ENCODE data around the gene CLEC20A.

Gene CLEC20A

DNA sequence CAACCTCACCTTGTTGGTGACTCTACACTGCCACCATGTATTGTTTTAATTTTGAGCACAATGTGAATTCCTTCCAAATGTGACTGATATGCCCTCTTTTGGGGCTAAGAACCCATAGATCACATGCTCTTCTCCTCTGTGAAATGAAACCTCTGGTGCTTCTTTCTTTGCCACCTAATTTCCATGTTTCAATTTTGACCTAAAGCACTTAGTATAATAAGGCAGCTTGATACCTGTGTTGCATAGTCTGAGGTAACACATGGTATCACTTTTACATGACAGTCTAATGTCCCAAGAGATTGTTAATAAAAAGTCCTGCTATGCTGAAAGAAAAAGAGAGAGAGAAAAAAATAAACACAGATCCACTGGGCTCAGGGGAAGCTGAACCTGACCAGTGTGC is 24.2 kb downstream of the CLEC20A start:
- no peak for DNase-seq (ENCODE audit: low read depth, low spot score)

DNA sequence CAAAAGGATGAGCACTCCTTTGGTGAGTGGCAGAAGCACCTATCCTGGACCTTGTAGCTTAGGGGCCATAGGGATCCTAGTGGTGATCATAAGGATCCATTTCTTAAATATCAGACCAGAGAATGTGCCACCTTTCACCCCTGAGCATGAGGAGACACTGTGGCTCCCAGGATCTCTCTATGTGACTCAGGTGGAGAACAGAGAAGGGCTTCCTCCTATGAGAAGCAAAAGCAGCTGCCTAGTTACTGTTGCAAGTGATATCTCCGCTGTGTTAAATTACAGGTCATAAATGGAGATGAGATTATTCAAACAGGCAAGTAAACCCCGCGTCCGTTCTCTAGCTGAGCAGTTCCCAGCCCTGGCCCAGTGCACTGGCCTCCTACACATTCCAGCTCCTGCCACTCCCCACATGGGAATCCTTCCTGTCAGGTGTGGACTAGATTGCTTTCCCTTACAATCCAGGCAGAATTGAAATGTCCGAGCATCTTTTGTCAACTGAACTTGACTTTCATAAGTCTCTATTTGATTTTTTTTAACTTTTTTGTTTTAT is 26.3 kb downstream of the CLEC20A start:
- DNase-seq (ENCODE audit: low read depth, low spot score) = peak; percentile 49

- DNase-seq (ENCODE audit: low read depth, low spot score) = no peak
Measured at GRCh38 chr1:178467837-178468236, 28.9 kb downstream of the CLEC20A start.

- no peak for DNase-seq (ENCODE audit: low read depth, low spot score)
Measured at GRCh38 chr1:178465011-178465410, 31.8 kb downstream of the CLEC20A start.

- no peak for DNase-seq (ENCODE audit: low read depth, low spot score)
Measured at GRCh38 chr1:178464566-178464965, 32.2 kb downstream of the CLEC20A start.

- no peak for DNase-seq (ENCODE audit: low read depth, low spot score)
Measured at GRCh38 chr1:178464141-178464540, 32.6 kb downstream of the CLEC20A start.

GRCh38 chr1:178461701-178462100 is 35.1 kb downstream of the CLEC20A start:
- no peak for DNase-seq (ENCODE audit: low read depth, low spot score)

DNA sequence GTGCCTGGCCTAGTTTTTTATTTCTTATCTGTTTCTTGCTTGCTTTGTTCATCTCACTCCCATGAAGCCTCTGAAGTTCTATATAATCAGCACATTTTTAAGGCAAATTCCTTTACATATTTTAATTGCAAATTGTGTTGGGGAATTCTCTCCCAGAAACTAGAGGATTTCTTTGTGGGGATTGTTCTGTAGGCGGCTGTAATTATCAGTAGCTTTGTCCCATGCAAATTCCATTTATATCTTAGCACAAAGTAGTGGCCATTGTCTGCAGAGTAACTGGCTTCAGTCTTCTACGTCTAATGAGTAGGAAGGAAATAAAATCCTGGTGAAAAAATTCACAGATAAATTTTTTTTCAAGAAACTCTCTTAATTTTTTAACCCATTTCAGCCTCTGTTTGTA is 35.7 kb downstream of the CLEC20A start:
- no peak for DNase-seq (ENCODE audit: low read depth, low spot score)

- DNase-seq (ENCODE audit: low read depth, low spot score) = no peak
Measured at GRCh38 chr1:178458203-178458602, 38.6 kb downstream of the CLEC20A start.

GRCh38 chr1:178457651-178458050 is 39.1 kb downstream of the CLEC20A start:
- no peak for DNase-seq (ENCODE audit: low read depth, low spot score)

- no peak for DNase-seq (ENCODE audit: low read depth, low spot score)
Measured at GRCh38 chr1:178456472-178456871, 40.3 kb downstream of the CLEC20A start.

DNA sequence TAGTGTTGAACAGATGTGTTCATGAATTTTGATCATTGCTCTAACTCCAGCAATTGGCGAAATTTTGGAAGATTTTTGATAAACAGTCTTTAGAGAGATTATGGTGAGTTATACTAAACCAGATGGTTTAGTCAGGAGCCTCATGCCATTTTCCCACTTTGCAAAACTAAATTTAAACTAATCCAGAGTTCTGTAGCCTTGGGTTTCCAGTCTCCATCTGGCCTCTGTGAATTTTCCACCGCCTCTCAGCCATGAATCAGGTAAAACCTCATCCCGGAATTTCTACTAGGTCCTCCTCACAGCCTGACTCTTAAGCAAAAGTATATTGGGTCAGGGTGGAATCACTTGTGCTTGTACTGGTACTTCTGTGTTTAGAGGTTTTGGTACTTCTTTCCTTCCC is 44.8 kb downstream of the CLEC20A start:
- no peak for DNase-seq (ENCODE audit: low read depth, low spot score)

GRCh38 chr1:178451529-178451928 is 45.2 kb downstream of the CLEC20A start:
- DNase-seq (ENCODE audit: low read depth, low spot score) = no peak

DNA sequence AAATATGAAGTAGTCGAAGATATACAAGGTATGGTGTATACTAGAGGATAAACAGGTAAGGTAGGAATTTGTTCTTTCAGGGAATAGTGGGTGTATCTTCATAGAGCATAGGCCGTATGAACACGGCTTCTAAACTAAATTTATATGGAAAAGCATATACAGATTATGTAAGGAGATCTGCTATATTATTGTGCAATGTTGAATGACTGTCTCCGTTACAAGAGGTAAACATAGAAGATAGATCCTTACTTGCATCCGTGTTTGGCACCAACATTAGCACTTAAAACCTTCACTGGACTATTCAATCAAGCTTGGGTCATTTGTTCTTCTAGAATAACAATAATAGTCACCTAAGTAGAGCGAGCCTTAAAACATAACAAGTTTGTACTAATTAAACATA is 45.9 kb downstream of the CLEC20A start:
- no peak for DNase-seq (ENCODE audit: low read depth, low spot score)

GRCh38 chr1:178442925-178443324 is 53.8 kb downstream of the CLEC20A start:
- DNase-seq (ENCODE audit: low read depth, low spot score) = no peak

DNA sequence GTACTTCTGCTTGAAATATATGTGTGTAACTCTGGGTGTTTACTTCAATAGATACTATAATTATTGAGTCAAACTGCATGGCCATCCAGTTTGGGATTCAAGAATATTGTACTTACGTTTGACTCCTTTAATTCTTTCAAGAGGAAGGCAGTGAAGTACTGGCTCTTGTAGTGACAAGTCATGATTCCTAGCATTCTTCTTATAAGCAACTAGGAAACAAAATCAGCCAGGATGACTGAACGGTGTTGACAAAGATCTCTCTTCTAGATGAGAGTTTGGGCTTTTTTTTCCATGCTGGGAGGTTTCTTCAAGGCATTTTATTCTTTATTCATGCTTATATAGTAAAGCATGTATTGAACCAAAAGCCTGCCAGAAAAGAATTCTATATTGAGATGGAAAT is 58.3 kb downstream of the CLEC20A start:
- no peak for DNase-seq (ENCODE audit: low read depth, low spot score)

GRCh38 chr1:178436899-178437298 is 59.9 kb downstream of the CLEC20A start:
- DNase-seq (ENCODE audit: low read depth, low spot score) = no peak

- no peak for DNase-seq (ENCODE audit: low read depth, low spot score)
Measured at GRCh38 chr1:178434899-178435435, 61.8 kb downstream of the CLEC20A start.

DNA sequence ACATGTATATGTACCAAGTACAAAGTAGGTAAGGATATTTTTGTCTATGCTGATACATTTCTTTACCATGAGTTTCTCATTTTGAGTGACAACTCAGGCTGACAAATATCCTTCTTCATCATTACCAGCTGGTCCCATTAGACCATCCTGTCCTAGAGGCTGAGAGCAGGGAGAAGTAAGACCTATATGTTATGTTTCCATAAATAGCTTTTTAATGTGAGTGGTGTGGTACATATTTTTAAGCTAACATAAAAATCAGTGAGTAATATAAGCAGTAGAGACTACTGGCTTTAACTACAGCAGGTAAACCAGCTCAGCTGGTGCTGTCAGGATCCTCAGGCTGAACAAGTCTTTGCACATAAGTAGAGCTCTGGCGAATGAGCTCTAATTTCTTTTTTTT is 62.4 kb downstream of the CLEC20A start:
- no peak for DNase-seq (ENCODE audit: low read depth, low spot score)

Measured in ELF-1 (cell line).